CD4-positive, alpha-beta memory T cell (primary cell): ENCODE data around the gene NEDD9. TPM values are rescaled to one million over a fixed set of nuclear protein-coding genes. Genes with fewer than 3 reads are reported as not detected.

Experiments used
- CTCF ChIA-PET: fragments of 350-600 bp; sonication (Branson Sonifier 250); formaldehyde crosslinking; loops from one replicate; lab custom pipeline; 2021; ENCODE audit warnings: inconsistent platforms; ENCODE audit not compliant: partially characterized antibody; lab: Charles Lee
- POLR2A ChIA-PET: fragments of 350-600 bp; sonication (Branson Sonifier 250); formaldehyde crosslinking; loops from one replicate; lab custom pipeline; 2021; ENCODE audit not compliant: partially characterized antibody; lab: Charles Lee
- DNase-seq, 5 donors: peaks; one replicate each; pipeline versions ENCODE4 v3.0.0 to v3.0.0-alpha.2; 2020 to 2022; ENCODE audit warnings: mixed read lengths in 1 of 5
- H3K27ac ChIP-seq: one replicate; pipeline ENCODE4 v1.7.0; 2013; ENCODE audit warnings: low read depth, low read length
- H3K27me3 ChIP-seq: 2 replicates; pipeline ENCODE4 v1.7.0; 2013; ENCODE audit warnings: mild to moderate bottlenecking, low read length, moderate library complexity; ENCODE audit not compliant: insufficient read depth
- H3K36me3 ChIP-seq: 2 replicates; pipeline ENCODE4 v1.7.0; 2013; ENCODE audit warnings: mild to moderate bottlenecking, low read length, moderate library complexity; ENCODE audit not compliant: insufficient read depth
- H3K4me1 ChIP-seq: 2 replicates; pipeline ENCODE4 v1.7.0; 2013; ENCODE audit warnings: mild to moderate bottlenecking, low read length, moderate library complexity; ENCODE audit not compliant: insufficient read depth
- H3K4me3 ChIP-seq, 2 donors: one replicate each; pipeline ENCODE4 v1.7.0; 2013; ENCODE audit warnings: low read length in 2 of 2, mild to moderate bottlenecking in 1 of 2
- H3K9me3 ChIP-seq, 2 donors: one replicate each; pipeline ENCODE4 v1.7.0; 2013; ENCODE audit warnings: low read length in 2 of 2, control low read depth in 1 of 2; ENCODE audit not compliant: control insufficient read depth in 1 of 2
- H3K27ac Mint-ChIP-seq, 7 donors: one replicate each; pipeline ENCODE4 v1.8.0; 2020 to 2021; ENCODE audit warnings: mixed read lengths in 7 of 7, mild to moderate bottlenecking in 6 of 7, inconsistent platforms in 3 of 7, moderate library complexity in 3 of 7
- H3K27me3 Mint-ChIP-seq, 2 donors: one replicate each; pipeline ENCODE4 v1.8.0; 2020 to 2021; ENCODE audit warnings: mixed read lengths in 2 of 2
- H3K36me3 Mint-ChIP-seq, 2 donors: one replicate each; pipeline ENCODE4 v1.8.0; 2020 to 2021; ENCODE audit warnings: mixed read lengths in 2 of 2, inconsistent platforms in 1 of 2, mild to moderate bottlenecking in 1 of 2
- H3K4me1 Mint-ChIP-seq, 4 donors: one replicate each; pipeline ENCODE4 v1.8.0; 2020 to 2021; ENCODE audit warnings: mixed read lengths in 4 of 4, mild to moderate bottlenecking in 1 of 4
- H3K4me3 Mint-ChIP-seq, 8 donors: one replicate each; pipeline ENCODE4 v1.8.0; 2020 to 2021; ENCODE audit warnings: mixed read lengths in 8 of 8, mild to moderate bottlenecking in 7 of 8, moderate library complexity in 6 of 8, inconsistent platforms in 3 of 8
- H3K9me3 Mint-ChIP-seq, 8 donors: one replicate each; pipeline ENCODE4 v1.8.0; 2020 to 2021; ENCODE audit warnings: mixed read lengths in 8 of 8, mild to moderate bottlenecking in 5 of 8, inconsistent platforms in 3 of 8, moderate library complexity in 1 of 8
- intact Hi-C: fragments of 100-400 bp; cut with micrococcal nuclease; formaldehyde crosslinking; loops from one replicate; pipeline ENCODE4 v1.15.1; 2023
- polyA plus RNA-seq, 2 donors: library from polyadenylated mRNA; unstranded; fragments of 300-500 nt; fragmentation: Illumina TruSeq; gene quantifications; one replicate each; pipeline ENCODE4 v1.2.3, GENCODE V29; 2021
- total RNA-seq, 2 experiments: library from RNA; stranded (reverse); gene quantifications; one replicate each; pipeline ENCODE4 v1.2.3, GENCODE V29; 2021

The NEDD9 gene
- total and polyA plus RNA-seq, 4 experiments from 2014 or later = 17.2 to 47.4 (median 40.6) TPM

- Mint-ChIP-seq H3K36me3 (peaks cover 48 to 58% of the 10 kb centered on the region in 2 donors), H3K9me3 (peaks cover 0 to 2% (median 0%) of the 10 kb centered on the region in 8 donors), H3K4me1 (peaks cover 40 to 72% (median 59%) of the 10 kb centered on the region in 4 donors), H3K4me3 (peak overlapping the region; percentile 33 to 80 (median 63)), H3K27me3 (no peaks in the 10 kb centered on the region), H3K27ac (peak overlapping the region; percentile 79 to 97 (median 94))
- Histone ChIP-seq H3K4me3 (peak overlapping the region in 1 of 2 donors; percentile 27), H3K27me3 (no peaks in the 10 kb centered on the region), H3K27ac (peak overlapping the region; percentile 52), H3K36me3 (no peaks in the 10 kb centered on the region), H3K4me1 (peaks cover 53% of the 10 kb centered on the region), H3K9me3 (no peaks in the 10 kb centered on the region)
- ChIA-PET CTCF (interaction anchor here (0.7 to 1.8 kb wide), 9 partner anchors 27 to 299 kb away, joined by 3 to 12 read pairs (median 3); partner anchors contain the start of gene NEDD9), POLR2A (interaction anchor here (1.9 to 3.7 kb wide), 4 partner anchors 26 to 183 kb away, joined by 6 to 18 read pairs (median 14); partner anchors contain the start of gene NEDD9)
- peak; percentile 60 to 77 (median 72) for DNase-seq
- intact Hi-C loops = loop anchor here (2.0 kb wide), 1 partner anchor 34 kb away; the partner anchor contains the start of gene NEDD9
Measured at GRCh38 chr6:11198663-11199603, 33.5 kb downstream of the NEDD9 start.

- peaks cover 43% of the 10 kb centered on the region for H3K4me1 ChIP-seq
- H3K27me3 ChIP-seq = no peaks in the 10 kb centered on the region
- intact Hi-C loops = loop anchor here (2.0 kb wide), 1 partner anchor 35 kb away; the partner anchor contains the start of gene NEDD9
- CTCF ChIA-PET = interaction anchor here (1.4 kb wide), 1 partner anchor 26 kb away, joined by 3 read pairs; no protein-coding TSS in a partner anchor
- H3K9me3 ChIP-seq = no peaks in the 10 kb centered on the region
- H3K27me3 Mint-ChIP-seq = no peaks in the 10 kb centered on the region
- H3K27ac ChIP-seq = no peak overlapping the region
- no peak overlapping the region for H3K4me3 Mint-ChIP-seq
- peak overlapping the region in 3 of 7 donors; percentile 29 to 60 (median 30) for H3K27ac Mint-ChIP-seq
- no peak overlapping the region for H3K4me3 ChIP-seq
- no peak for DNase-seq
- peaks cover 34 to 61% (median 50%) of the 10 kb centered on the region in 4 donors for H3K4me1 Mint-ChIP-seq
- peaks cover 0 to 2% (median 0%) of the 10 kb centered on the region in 8 donors for H3K9me3 Mint-ChIP-seq
- H3K36me3 Mint-ChIP-seq = peaks cover 50 to 59% of the 10 kb centered on the region in 2 donors
- no peaks in the 10 kb centered on the region for H3K36me3 ChIP-seq
- POLR2A ChIA-PET = interaction anchor here (0.6 to 1.9 kb wide), 2 partner anchors 61 to 181 kb away, joined by 3 to 6 read pairs; no protein-coding TSS in a partner anchor
Measured at GRCh38 chr6:11197850-11198249, 34.6 kb downstream of the NEDD9 start.

- no peak for DNase-seq
- Mint-ChIP-seq H3K36me3 (peaks cover 53 to 62% of the 10 kb centered on the region in 2 donors), H3K27me3 (no peaks in the 10 kb centered on the region), H3K4me1 (peaks cover 33 to 54% (median 44%) of the 10 kb centered on the region in 4 donors), H3K4me3 (no peak overlapping the region), H3K27ac (peak overlapping the region in 4 of 7 donors; percentile 19 to 60 (median 38)), H3K9me3 (peaks cover 0 to 2% (median 0%) of the 10 kb centered on the region in 8 donors)
- Histone ChIP-seq H3K4me3 (no peak overlapping the region), H3K4me1 (peaks cover 36% of the 10 kb centered on the region), H3K36me3 (no peaks in the 10 kb centered on the region), H3K9me3 (no peaks in the 10 kb centered on the region), H3K27me3 (no peaks in the 10 kb centered on the region), H3K27ac (no peak overlapping the region)
- CTCF ChIA-PET = no interaction called here
- POLR2A ChIA-PET = interaction anchor here (0.6 kb wide), 1 partner anchor 181 kb away, joined by 3 read pairs; no protein-coding TSS in a partner anchor
- intact Hi-C loops = no loop called here
Measured at GRCh38 chr6:11197175-11197536, 35.3 kb downstream of the NEDD9 start.

- Mint-ChIP-seq H3K4me3 (no peak overlapping the region), H3K36me3 (peaks cover 58 to 67% of the 10 kb centered on the region in 2 donors), H3K27me3 (no peaks in the 10 kb centered on the region), H3K9me3 (peaks cover 0 to 2% (median 0%) of the 10 kb centered on the region in 8 donors), H3K27ac (peak overlapping the region in 4 of 7 donors; percentile 19 to 60 (median 27)), H3K4me1 (peaks cover 30 to 49% (median 39%) of the 10 kb centered on the region in 4 donors)
- H3K4me1 ChIP-seq = peaks cover 31% of the 10 kb centered on the region
- no peaks in the 10 kb centered on the region for H3K9me3 ChIP-seq
- DNase-seq = no peak
- intact Hi-C loops = no loop called here
- H3K27me3 ChIP-seq = no peaks in the 10 kb centered on the region
- H3K36me3 ChIP-seq = no peaks in the 10 kb centered on the region
- ChIA-PET CTCF (no interaction called here), POLR2A (no interaction called here)
- H3K27ac ChIP-seq = no peak overlapping the region
- H3K4me3 ChIP-seq = no peak overlapping the region
Measured at GRCh38 chr6:11196511-11197174, 35.8 kb downstream of the NEDD9 start.

GRCh38 chr6:11194356-11195218 is 37.9 kb downstream of the NEDD9 start:
- H3K36me3 ChIP-seq = peaks cover 12% of the 10 kb centered on the region
- no peak overlapping the region for H3K27ac ChIP-seq
- Mint-ChIP-seq H3K27ac (peak overlapping the region in 1 of 7 donors; percentile 75), H3K9me3 (peaks cover 0 to 2% (median 0%) of the 10 kb centered on the region in 8 donors), H3K36me3 (peaks cover 71% of the 10 kb centered on the region in 2 donors), H3K4me3 (no peak overlapping the region), H3K4me1 (peaks cover 15 to 30% (median 22%) of the 10 kb centered on the region in 4 donors), H3K27me3 (no peaks in the 10 kb centered on the region)
- POLR2A ChIA-PET = no interaction called here
- no peak overlapping the region for H3K4me3 ChIP-seq
- peaks cover 13% of the 10 kb centered on the region for H3K4me1 ChIP-seq
- DNase-seq = no peak
- H3K27me3 ChIP-seq = no peaks in the 10 kb centered on the region
- CTCF ChIA-PET = interaction anchor here (1.9 kb wide), 1 partner anchor 301 kb away, joined by 4 read pairs; no protein-coding TSS in a partner anchor
- no peaks in the 10 kb centered on the region for H3K9me3 ChIP-seq
- intact Hi-C loops = no loop called here

- Histone ChIP-seq H3K4me1 (peaks cover 3% of the 10 kb centered on the region), H3K27ac (no peak overlapping the region), H3K36me3 (peaks cover 21% of the 10 kb centered on the region), H3K27me3 (no peaks in the 10 kb centered on the region), H3K9me3 (no peaks in the 10 kb centered on the region), H3K4me3 (no peak overlapping the region)
- CTCF ChIA-PET = interaction anchor here (1.0 to 1.9 kb wide), 2 partner anchors 21 to 302 kb away, joined by 3 to 4 read pairs; no protein-coding TSS in a partner anchor
- H3K4me1 Mint-ChIP-seq = peaks cover 5 to 18% (median 11%) of the 10 kb centered on the region in 4 donors
- no peaks in the 10 kb centered on the region for H3K9me3 Mint-ChIP-seq
- no peak for DNase-seq
- H3K4me3 Mint-ChIP-seq = no peak overlapping the region
- H3K36me3 Mint-ChIP-seq = peaks cover 69 to 70% of the 10 kb centered on the region in 2 donors
- H3K27ac Mint-ChIP-seq = peak overlapping the region in 2 of 7 donors; percentile 17 to 55
- intact Hi-C loops = no loop called here
- POLR2A ChIA-PET = no interaction called here
- H3K27me3 Mint-ChIP-seq = no peaks in the 10 kb centered on the region
Measured at GRCh38 chr6:11193434-11193833, 39.0 kb downstream of the NEDD9 start.
